BE2C (cell line): ENCODE data around the gene LAMA3.

Source experiments
- DNase-seq: peaks from one replicate; pipeline ENCODE4 v3.0.0-alpha.2; 2020
- H3K27me3 ChIP-seq: fragments of 250-450 bp; sonication (Bioruptor Pico); 2 replicates; pipeline ENCODE4 v1.5.1; 2020; ENCODE audit warnings: mild to moderate bottlenecking
- H3K36me3 ChIP-seq: fragments of 250-450 bp; sonication (Bioruptor Pico); 2 replicates; pipeline ENCODE4 v1.5.1; 2020; ENCODE audit warnings: mild to moderate bottlenecking
- H3K4me1 ChIP-seq: fragments of 250-450 bp; sonication (Bioruptor Pico); 2 replicates; pipeline ENCODE4 v1.5.1; 2020
- H3K4me3 ChIP-seq: 2 replicates; pipeline ENCODE4 v1.5.1; 2011; ENCODE audit warnings: low read depth, low read length
- H3K9me3 ChIP-seq: fragments of 250-450 bp; sonication (Bioruptor Pico); 2 replicates; pipeline ENCODE4 v1.5.1; 2020
- TF ChIP-seq, protein P1 (sequence below): IDR thresholded peaks from 2 replicates; pipeline ENCODE4 v1.5.1; 2012; ENCODE audit warnings: mild to moderate bottlenecking, low read depth, low read length

The LAMA3 gene

DNA sequence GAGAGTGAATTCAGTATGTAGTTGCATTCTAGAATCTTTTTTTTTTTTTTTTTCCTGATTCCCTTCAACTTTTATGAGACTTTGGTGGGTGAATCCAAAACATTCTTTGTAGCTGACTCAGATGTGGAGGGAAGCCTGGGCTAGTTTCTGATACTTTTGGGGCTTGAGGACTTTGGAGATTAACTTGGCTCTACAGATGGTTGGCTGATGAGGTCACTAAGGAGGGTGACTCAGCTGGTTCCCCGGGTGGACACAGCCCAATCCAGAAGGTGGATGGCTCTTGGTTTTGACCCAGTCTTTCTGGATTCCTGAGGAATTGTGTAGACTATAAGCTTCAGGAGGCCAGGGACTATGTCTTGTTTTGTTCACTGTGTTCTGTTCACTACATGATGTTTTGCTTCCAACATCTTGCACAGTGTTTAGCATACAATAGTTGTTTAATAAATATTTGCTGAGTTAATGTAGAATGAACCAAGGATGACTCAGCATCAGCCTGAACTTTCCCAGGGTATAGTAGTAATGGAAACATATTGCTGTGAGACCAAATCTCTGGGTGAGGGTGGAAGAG is 30.5 kb downstream of the LAMA3 start:
- DNase-seq, result no peak
- no peaks in the 10 kb centered on the region for H3K9me3 ChIP-seq
- no peaks in the 10 kb centered on the region for H3K4me1 ChIP-seq
- TF ChIP-seq, protein P1, sequence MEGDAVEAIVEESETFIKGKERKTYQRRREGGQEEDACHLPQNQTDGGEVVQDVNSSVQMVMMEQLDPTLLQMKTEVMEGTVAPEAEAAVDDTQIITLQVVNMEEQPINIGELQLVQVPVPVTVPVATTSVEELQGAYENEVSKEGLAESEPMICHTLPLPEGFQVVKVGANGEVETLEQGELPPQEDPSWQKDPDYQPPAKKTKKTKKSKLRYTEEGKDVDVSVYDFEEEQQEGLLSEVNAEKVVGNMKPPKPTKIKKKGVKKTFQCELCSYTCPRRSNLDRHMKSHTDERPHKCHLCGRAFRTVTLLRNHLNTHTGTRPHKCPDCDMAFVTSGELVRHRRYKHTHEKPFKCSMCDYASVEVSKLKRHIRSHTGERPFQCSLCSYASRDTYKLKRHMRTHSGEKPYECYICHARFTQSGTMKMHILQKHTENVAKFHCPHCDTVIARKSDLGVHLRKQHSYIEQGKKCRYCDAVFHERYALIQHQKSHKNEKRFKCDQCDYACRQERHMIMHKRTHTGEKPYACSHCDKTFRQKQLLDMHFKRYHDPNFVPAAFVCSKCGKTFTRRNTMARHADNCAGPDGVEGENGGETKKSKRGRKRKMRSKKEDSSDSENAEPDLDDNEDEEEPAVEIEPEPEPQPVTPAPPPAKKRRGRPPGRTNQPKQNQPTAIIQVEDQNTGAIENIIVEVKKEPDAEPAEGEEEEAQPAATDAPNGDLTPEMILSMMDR, result no peak
- H3K27me3 ChIP-seq, result no peaks in the 10 kb centered on the region
- H3K36me3 ChIP-seq, result no peaks in the 10 kb centered on the region
- H3K4me3 ChIP-seq, result no peak overlapping the region

GRCh38 chr18:23721696-23722480 is 32.6 kb downstream of the LAMA3 start:
- no peaks in the 10 kb centered on the region for H3K4me1 ChIP-seq
- DNase-seq, result no peak
- TF ChIP-seq, protein P1, result no peak
- no peaks in the 10 kb centered on the region for H3K36me3 ChIP-seq
- no peaks in the 10 kb centered on the region for H3K27me3 ChIP-seq
- no peak overlapping the region for H3K4me3 ChIP-seq
- no peaks in the 10 kb centered on the region for H3K9me3 ChIP-seq

GRCh38 chr18:23722646-23723045 is 33.4 kb downstream of the LAMA3 start:
- H3K4me1 ChIP-seq, result no peaks in the 10 kb centered on the region
- TF ChIP-seq, protein P1, result no peak
- no peaks in the 10 kb centered on the region for H3K36me3 ChIP-seq
- H3K4me3 ChIP-seq, result no peak overlapping the region
- no peaks in the 10 kb centered on the region for H3K27me3 ChIP-seq
- DNase-seq, result no peak
- H3K9me3 ChIP-seq, result no peaks in the 10 kb centered on the region

- Histone ChIP-seq H3K9me3 (no peaks in the 10 kb centered on the region), H3K36me3 (no peaks in the 10 kb centered on the region), H3K4me3 (no peak overlapping the region), H3K27me3 (no peaks in the 10 kb centered on the region), H3K4me1 (no peaks in the 10 kb centered on the region)
- DNase-seq, result no peak
- TF ChIP-seq, protein P1, result no peak
Observed at GRCh38 chr18:23723121-23723520, 33.9 kb downstream of the LAMA3 start.

GRCh38 chr18:23724681-23725080 is 35.4 kb downstream of the LAMA3 start:
- TF ChIP-seq, protein P1, result no peak
- Histone ChIP-seq H3K36me3 (no peaks in the 10 kb centered on the region), H3K4me3 (no peak overlapping the region), H3K9me3 (no peaks in the 10 kb centered on the region), H3K4me1 (no peaks in the 10 kb centered on the region), H3K27me3 (no peaks in the 10 kb centered on the region)
- no peak for DNase-seq

GRCh38 chr18:23725351-23725750 is 36.1 kb downstream of the LAMA3 start:
- no peaks in the 10 kb centered on the region for H3K9me3 ChIP-seq
- TF ChIP-seq, protein P1, result no peak
- H3K27me3 ChIP-seq, result no peaks in the 10 kb centered on the region
- no peak for DNase-seq
- no peaks in the 10 kb centered on the region for H3K36me3 ChIP-seq
- H3K4me3 ChIP-seq, result no peak overlapping the region
- H3K4me1 ChIP-seq, result no peaks in the 10 kb centered on the region
